Measurements from ENCODE around the gene SH3D19. TPM values are rescaled to one million over a fixed set of nuclear protein-coding genes. Genes with fewer than 3 reads are reported as not detected.

SH3D19 gene
- total RNA-seq, 1 donor from 2014 or later: 25.1 TPM

- Mint-ChIP-seq H3K4me1 (peaks cover 18% of the 10 kb centered on the region), H3K27ac (ENCODE audit: unreplicated experiment) (no peak overlapping the region), H3K9me3 (no peaks in the 10 kb centered on the region), H3K4me3 (no peak overlapping the region), H3K36me3 (ENCODE audit: low read depth) (peaks cover 13% of the 10 kb centered on the region), H3K27me3 (ENCODE audit: low read depth) (no peaks in the 10 kb centered on the region)
- no peak for TF ChIP-seq CTCF (conservative IDR thresholded peaks at IDR 0.05)
- DNase-seq (ENCODE audit: low read depth, low spot score): no peak
Measured at GRCh38 chr4:151166636-151167035, 158.8 kb downstream of the SH3D19 start.

- Mint-ChIP-seq H3K27ac (ENCODE audit: unreplicated experiment) (no peak overlapping the region), H3K4me3 (no peak overlapping the region), H3K36me3 (ENCODE audit: low read depth) (peaks cover 13% of the 10 kb centered on the region), H3K27me3 (ENCODE audit: low read depth) (no peaks in the 10 kb centered on the region), H3K4me1 (peaks cover 10% of the 10 kb centered on the region), H3K9me3 (no peaks in the 10 kb centered on the region)
- DNase-seq (ENCODE audit: low read depth, low spot score): no peak
- no peak for TF ChIP-seq CTCF (conservative IDR thresholded peaks at IDR 0.05)
Measured at GRCh38 chr4:151165205-151166000, 160.0 kb downstream of the SH3D19 start.

- TF ChIP-seq CTCF (conservative IDR thresholded peaks at IDR 0.05): no peak
- Mint-ChIP-seq H3K4me1 (peaks cover 7% of the 10 kb centered on the region), H3K27me3 (ENCODE audit: low read depth) (no peaks in the 10 kb centered on the region), H3K27ac (ENCODE audit: unreplicated experiment) (no peak overlapping the region), H3K4me3 (no peak overlapping the region), H3K36me3 (ENCODE audit: low read depth) (peaks cover 13% of the 10 kb centered on the region), H3K9me3 (no peaks in the 10 kb centered on the region)
- DNase-seq (ENCODE audit: low read depth, low spot score): no peak
Measured at GRCh38 chr4:151163855-151164254, 161.6 kb downstream of the SH3D19 start.

GRCh38 chr4:151158979-151159378 is 166.4 kb downstream of the SH3D19 start:
- Mint-ChIP-seq H3K36me3 (ENCODE audit: low read depth) (peaks cover 24% of the 10 kb centered on the region), H3K27me3 (ENCODE audit: low read depth) (no peaks in the 10 kb centered on the region), H3K4me3 (no peak overlapping the region), H3K27ac (ENCODE audit: unreplicated experiment) (no peak overlapping the region), H3K4me1 (no peaks in the 10 kb centered on the region), H3K9me3 (peaks cover 6% of the 10 kb centered on the region)
- no peak for DNase-seq (ENCODE audit: low read depth, low spot score)
- TF ChIP-seq CTCF (conservative IDR thresholded peaks at IDR 0.05): no peak

- no peaks in the 10 kb centered on the region for H3K27me3 Mint-ChIP-seq (ENCODE audit: low read depth)
- H3K36me3 Mint-ChIP-seq (ENCODE audit: low read depth): peaks cover 22% of the 10 kb centered on the region
- no peak overlapping the region for H3K4me3 Mint-ChIP-seq
Measured at GRCh38 chr4:151157543-151157942, 167.9 kb downstream of the SH3D19 start.

More at GRCh38 chr4:151157543-151157942, 167.9 kb downstream of the SH3D19 start:
- Mint-ChIP-seq H3K9me3 (peaks cover 6% of the 10 kb centered on the region), H3K27ac (ENCODE audit: unreplicated experiment) (no peak overlapping the region), H3K4me1 (no peaks in the 10 kb centered on the region)
- TF ChIP-seq CTCF (conservative IDR thresholded peaks at IDR 0.05): no peak
- DNase-seq (ENCODE audit: low read depth, low spot score): no peak
